ENCODE results near the gene P2RX1. TPM values are rescaled to one million over a fixed set of nuclear protein-coding genes. Genes with fewer than 3 reads are reported as not detected.

The P2RX1 gene
- polyA plus RNA-seq, 1 experiment: 0.05 TPM

- TF ChIP-seq, protein P1, sequence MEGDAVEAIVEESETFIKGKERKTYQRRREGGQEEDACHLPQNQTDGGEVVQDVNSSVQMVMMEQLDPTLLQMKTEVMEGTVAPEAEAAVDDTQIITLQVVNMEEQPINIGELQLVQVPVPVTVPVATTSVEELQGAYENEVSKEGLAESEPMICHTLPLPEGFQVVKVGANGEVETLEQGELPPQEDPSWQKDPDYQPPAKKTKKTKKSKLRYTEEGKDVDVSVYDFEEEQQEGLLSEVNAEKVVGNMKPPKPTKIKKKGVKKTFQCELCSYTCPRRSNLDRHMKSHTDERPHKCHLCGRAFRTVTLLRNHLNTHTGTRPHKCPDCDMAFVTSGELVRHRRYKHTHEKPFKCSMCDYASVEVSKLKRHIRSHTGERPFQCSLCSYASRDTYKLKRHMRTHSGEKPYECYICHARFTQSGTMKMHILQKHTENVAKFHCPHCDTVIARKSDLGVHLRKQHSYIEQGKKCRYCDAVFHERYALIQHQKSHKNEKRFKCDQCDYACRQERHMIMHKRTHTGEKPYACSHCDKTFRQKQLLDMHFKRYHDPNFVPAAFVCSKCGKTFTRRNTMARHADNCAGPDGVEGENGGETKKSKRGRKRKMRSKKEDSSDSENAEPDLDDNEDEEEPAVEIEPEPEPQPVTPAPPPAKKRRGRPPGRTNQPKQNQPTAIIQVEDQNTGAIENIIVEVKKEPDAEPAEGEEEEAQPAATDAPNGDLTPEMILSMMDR (IDR thresholded peaks at IDR 0.05; ENCODE audit: low read depth, low read length): no peak
- CTCF ChIA-PET: interaction anchor here (2.3 to 3.2 kb wide), 3 partner anchors 159 to 177 kb away, joined by 7 to 68 read pairs (median 23); no protein-coding TSS in a partner anchor
- no peak for DNase-seq (ENCODE audit: low read depth, low spot score)
- no peak overlapping the region for H3K4me3 ChIP-seq (ENCODE audit: low read depth, low read length)
- H3K9me3 ChIP-seq (ENCODE audit: control insufficient read depth, insufficient read depth, low read length): peaks cover 5% of the 10 kb centered on the region; the same call in 1 of the 2 replicates
- H3K27me3 ChIP-seq (ENCODE audit: control insufficient read depth, insufficient read depth, low read length): peaks cover 7% of the 10 kb centered on the region
- POLR2A ChIA-PET: no interaction called here
- H3K27ac ChIP-seq (ENCODE audit: low read depth, low read length): no peak overlapping the region
Measured at GRCh38 chr17:3915581-3915994, 677 bp downstream of the P2RX1 start.

GRCh38 chr17:3914312-3914670, 2.0 kb downstream of the P2RX1 start:
- Histone ChIP-seq H3K27ac (ENCODE audit: low read depth, low read length) (peak overlapping the region; percentile 31), H3K4me3 (ENCODE audit: low read depth, low read length) (no peak overlapping the region), H3K9me3 (ENCODE audit: control insufficient read depth, insufficient read depth, low read length) (peaks cover 5% of the 10 kb centered on the region; the same call in 1 of the 2 replicates), H3K27me3 (ENCODE audit: control insufficient read depth, insufficient read depth, low read length) (peaks cover 9% of the 10 kb centered on the region)
- POLR2A ChIA-PET: no interaction called here
- TF ChIP-seq, protein P1 (IDR thresholded peaks at IDR 0.05; ENCODE audit: low read depth, low read length): no peak
- CTCF ChIA-PET: interaction anchor here (0.5 to 3.4 kb wide), 48 partner anchors 9 to 246 kb away, joined by 3 to 68 read pairs (median 4); partner anchors contain the start of gene NCBP3
- DNase-seq (ENCODE audit: low read depth, low spot score): no peak

GRCh38 chr17:3913531-3914311, 2.5 kb downstream of the P2RX1 start:
- ChIA-PET POLR2A (no interaction called here), CTCF (interaction anchor here (0.5 to 3.4 kb wide), 53 partner anchors 9 to 247 kb away, joined by 3 to 68 read pairs (median 4); partner anchors contain the start of gene NCBP3)
- peak; percentile 42 for DNase-seq (ENCODE audit: low read depth, low spot score)
- peaks cover 9% of the 10 kb centered on the region for H3K27me3 ChIP-seq (ENCODE audit: control insufficient read depth, insufficient read depth, low read length)
- TF ChIP-seq, protein P1 (IDR thresholded peaks at IDR 0.05; ENCODE audit: low read depth, low read length): peak; percentile 98
- peak overlapping the region; percentile 31 for H3K27ac ChIP-seq (ENCODE audit: low read depth, low read length)
- peaks cover 5% of the 10 kb centered on the region; the same call in 1 of the 2 replicates for H3K9me3 ChIP-seq (ENCODE audit: control insufficient read depth, insufficient read depth, low read length)
- no peak overlapping the region for H3K4me3 ChIP-seq (ENCODE audit: low read depth, low read length)

GRCh38 chr17:3912827-3913226, 3.4 kb downstream of the P2RX1 start:
- H3K27me3 ChIP-seq (ENCODE audit: control insufficient read depth, insufficient read depth, low read length): peaks cover 9% of the 10 kb centered on the region
- TF ChIP-seq, protein P1 (IDR thresholded peaks at IDR 0.05; ENCODE audit: low read depth, low read length): no peak
- no peak for DNase-seq (ENCODE audit: low read depth, low spot score)
- H3K9me3 ChIP-seq (ENCODE audit: control insufficient read depth, insufficient read depth, low read length): peaks cover 5% of the 10 kb centered on the region; the same call in 1 of the 2 replicates
- no peak overlapping the region for H3K4me3 ChIP-seq (ENCODE audit: low read depth, low read length)
- POLR2A ChIA-PET: no interaction called here
- CTCF ChIA-PET: interaction anchor here (0.6 to 3.4 kb wide), 23 partner anchors 8 to 248 kb away, joined by 3 to 68 read pairs (median 7); no protein-coding TSS in a partner anchor
- H3K27ac ChIP-seq (ENCODE audit: low read depth, low read length): no peak overlapping the region

Data from AG04450 (cell line).